Lower leg skin (tissue), 3 donors: ENCODE results near the gene SMIM41.

ENCODE experiments used
- POLR2A ChIP-seq, 2 donors: fragments of 450-650 bp; IDR thresholded peaks; one replicate each; pipeline ENCODE4 v1.6.1; 2016 to 2017; ENCODE audit warnings: antibody characterized with exemption in 2 of 2, mild to moderate bottlenecking in 1 of 2, moderate library complexity in 1 of 2
- TF ChIP-seq, protein P1 (sequence below), 3 donors: fragments of 450-650 bp; IDR thresholded peaks; one replicate each; pipeline ENCODE4 v1.5.1; 2016; ENCODE audit warnings: antibody characterized with exemption in 3 of 3, mild to moderate bottlenecking in 3 of 3, moderate library complexity in 2 of 3

DNA sequence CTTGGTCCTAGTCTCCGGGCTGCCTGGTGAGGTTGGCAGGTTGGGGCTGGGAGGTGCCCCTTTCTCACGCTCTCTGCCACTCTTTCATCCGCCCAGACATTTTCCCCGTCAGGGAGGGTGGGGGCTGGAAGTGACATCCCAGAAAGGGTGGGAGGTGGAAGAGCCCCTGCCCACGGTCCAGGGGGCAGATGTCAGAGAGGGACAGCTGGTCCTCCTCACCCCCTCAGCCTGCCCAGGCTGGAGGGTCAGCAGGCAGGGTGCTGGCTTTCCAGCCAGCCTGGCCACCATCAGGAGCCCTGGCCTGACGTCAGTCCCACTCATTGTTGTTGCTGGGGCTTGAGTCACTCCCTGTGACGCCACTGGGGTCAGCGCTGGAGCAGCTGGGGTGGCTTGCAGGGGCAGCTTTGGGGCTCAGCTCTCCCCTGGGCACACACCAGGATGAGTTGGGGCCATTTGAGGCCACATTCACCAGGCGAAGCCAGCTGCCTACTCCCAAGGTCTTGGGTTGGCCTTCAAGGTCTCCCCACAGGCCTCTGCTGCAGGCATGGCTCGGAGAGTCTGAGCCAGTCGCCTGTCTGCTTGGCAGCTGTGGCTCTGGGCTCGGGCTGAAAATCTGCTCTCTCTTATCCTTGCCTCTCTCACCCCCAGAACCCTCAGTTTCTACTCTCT, 15.4 kb upstream of the SMIM41 start:
- TF ChIP-seq, protein P1, sequence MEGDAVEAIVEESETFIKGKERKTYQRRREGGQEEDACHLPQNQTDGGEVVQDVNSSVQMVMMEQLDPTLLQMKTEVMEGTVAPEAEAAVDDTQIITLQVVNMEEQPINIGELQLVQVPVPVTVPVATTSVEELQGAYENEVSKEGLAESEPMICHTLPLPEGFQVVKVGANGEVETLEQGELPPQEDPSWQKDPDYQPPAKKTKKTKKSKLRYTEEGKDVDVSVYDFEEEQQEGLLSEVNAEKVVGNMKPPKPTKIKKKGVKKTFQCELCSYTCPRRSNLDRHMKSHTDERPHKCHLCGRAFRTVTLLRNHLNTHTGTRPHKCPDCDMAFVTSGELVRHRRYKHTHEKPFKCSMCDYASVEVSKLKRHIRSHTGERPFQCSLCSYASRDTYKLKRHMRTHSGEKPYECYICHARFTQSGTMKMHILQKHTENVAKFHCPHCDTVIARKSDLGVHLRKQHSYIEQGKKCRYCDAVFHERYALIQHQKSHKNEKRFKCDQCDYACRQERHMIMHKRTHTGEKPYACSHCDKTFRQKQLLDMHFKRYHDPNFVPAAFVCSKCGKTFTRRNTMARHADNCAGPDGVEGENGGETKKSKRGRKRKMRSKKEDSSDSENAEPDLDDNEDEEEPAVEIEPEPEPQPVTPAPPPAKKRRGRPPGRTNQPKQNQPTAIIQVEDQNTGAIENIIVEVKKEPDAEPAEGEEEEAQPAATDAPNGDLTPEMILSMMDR (IDR thresholded peaks at IDR 0.05): no peak
- TF ChIP-seq POLR2A (IDR thresholded peaks at IDR 0.05): no peak
